Measurements from ENCODE around the gene FBXW7.

- TF ChIP-seq CTCF (IDR thresholded peaks at IDR 0.05) (no peak), POLR2A (IDR thresholded peaks at IDR 0.05) (no peak), POLR2AphosphoS5 (IDR thresholded peaks at IDR 0.05; ENCODE audit: insufficient read depth in 1 of 2, low read depth in 1 of 2) (no peak)
Measured at GRCh38 chr4:152515678-152516077, 20.2 kb downstream of the FBXW7 start.
